MM.1S (cell line): ENCODE measurements around the gene FGF18.

Experiments
- DNase-seq: peaks from one replicate; pipeline ENCODE4 v3.0.0-alpha.2; 2015
- H2AFZ ChIP-seq: fragments of 300-600 bp; sonication (generic); 2 replicates; pipeline ENCODE4 v1.6.0; 2016; ENCODE audit warnings: antibody characterized with exemption, low read length
- H3F3A ChIP-seq: fragments of 300-600 bp; sonication (generic); 2 replicates; pipeline ENCODE4 v1.6.1; 2016; ENCODE audit warnings: mild to moderate bottlenecking, antibody characterized with exemption, low read length, moderate library complexity, mixed read lengths; ENCODE audit not compliant: insufficient read depth
- H3K27ac ChIP-seq: fragments of 300-600 bp; sonication (generic); 2 replicates; pipeline ENCODE4 v1.5.1; 2016; ENCODE audit warnings: mild to moderate bottlenecking, low read length
- H3K27me3 ChIP-seq: fragments of 300-600 bp; sonication (generic); replicated peaks from 2 replicates; pipeline ENCODE4 v1.6.0; 2016; ENCODE audit warnings: low read length; ENCODE audit not compliant: insufficient read depth
- H3K36me3 ChIP-seq: fragments of 300-600 bp; sonication (generic); replicated peaks from 2 replicates; pipeline ENCODE4 v1.6.1; 2016; ENCODE audit warnings: mild to moderate bottlenecking, low read length, mixed read lengths; ENCODE audit not compliant: insufficient read depth
- H3K4me1 ChIP-seq: fragments of 300-600 bp; sonication (generic); 2 replicates; pipeline ENCODE4 v1.6.1; 2016; ENCODE audit warnings: low read length, mixed read lengths
- H3K4me2 ChIP-seq: fragments of 300-600 bp; sonication (generic); 2 replicates; pipeline ENCODE4 v1.6.0; 2016; ENCODE audit warnings: low read depth, low read length
- H3K4me3 ChIP-seq: fragments of 300-600 bp; sonication (generic); 2 replicates; pipeline ENCODE4 v1.5.1; 2016; ENCODE audit warnings: low read length, mixed read lengths
- H3K79me2 ChIP-seq: fragments of 300-600 bp; sonication (generic); 2 replicates; pipeline ENCODE4 v1.6.1; 2016; ENCODE audit warnings: mixed run types, low read length, mixed read lengths
- H3K9ac ChIP-seq: fragments of 300-600 bp; sonication (generic); 2 replicates; pipeline ENCODE4 v1.6.1; 2016; ENCODE audit warnings: low read length, mixed read lengths
- H3K9me2 ChIP-seq: fragments of 300-600 bp; sonication (generic); replicated peaks from 2 replicates; pipeline ENCODE4 v1.6.1; 2016; ENCODE audit warnings: mild to moderate bottlenecking, low read length, mixed read lengths; ENCODE audit not compliant: insufficient read depth
- H3K9me3 ChIP-seq: fragments of 300-600 bp; sonication (generic); replicated peaks from 2 replicates; pipeline ENCODE4 v1.6.1; 2016; ENCODE audit warnings: mild to moderate bottlenecking, low read length, mixed read lengths; ENCODE audit not compliant: insufficient read depth
- H4K20me1 ChIP-seq: fragments of 300-600 bp; sonication (generic); 2 replicates; pipeline ENCODE4 v1.6.1; 2016; ENCODE audit warnings: mild to moderate bottlenecking, low read length, moderate library complexity, mixed read lengths; ENCODE audit not compliant: insufficient read depth
- EZH2 ChIP-seq: fragments of 300-600 bp; sonication (generic); optimal IDR thresholded peaks from 2 replicates; pipeline ENCODE3; 2017; ENCODE audit warnings: low read depth, mild to moderate bottlenecking, antibody characterized with exemption, low read length, mixed read lengths
- EZH2phosphoT487 ChIP-seq: fragments of 300-600 bp; sonication (generic); IDR thresholded peaks from 2 replicates; pipeline ENCODE4 v1.6.1; 2018; ENCODE audit warnings: antibody characterized with exemption, low read length
- TF ChIP-seq, protein P1 (sequence below): fragments of 300-600 bp; sonication (generic); IDR thresholded peaks from 2 replicates; pipeline ENCODE4 v1.5.1; 2016; ENCODE audit warnings: antibody characterized with exemption, low read length, mixed read lengths

The FGF18 gene

DNA sequence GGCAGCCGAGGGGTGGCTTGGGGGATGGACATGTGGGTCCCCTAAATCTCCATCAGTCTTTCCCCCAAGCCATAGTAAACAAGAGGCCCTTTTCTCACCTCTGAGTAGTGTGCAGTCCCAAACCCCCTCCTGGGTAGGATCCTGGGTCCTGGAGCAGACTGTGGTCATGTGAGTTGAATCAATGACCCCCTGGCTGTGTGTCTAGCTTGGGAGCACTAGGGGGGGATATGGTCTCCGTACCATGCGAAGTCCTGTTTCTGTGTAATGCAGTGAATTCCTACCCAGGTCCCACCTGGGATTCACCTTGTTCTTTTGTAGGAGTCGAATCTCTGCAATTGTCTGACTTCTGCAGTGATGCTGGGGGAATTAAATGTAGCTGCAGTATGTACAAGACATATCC lies 66.2 kb downstream of the FGF18 start:
- H3K36me3 ChIP-seq: no peaks in the 10 kb centered on the region
- no peaks in the 10 kb centered on the region for H3F3A ChIP-seq
- H3K9ac ChIP-seq: no peak overlapping the region
- no peaks in the 10 kb centered on the region for H3K79me2 ChIP-seq
- H3K27me3 ChIP-seq: no peaks in the 10 kb centered on the region
- H3K4me1 ChIP-seq: no peaks in the 10 kb centered on the region
- TF ChIP-seq, protein P1, sequence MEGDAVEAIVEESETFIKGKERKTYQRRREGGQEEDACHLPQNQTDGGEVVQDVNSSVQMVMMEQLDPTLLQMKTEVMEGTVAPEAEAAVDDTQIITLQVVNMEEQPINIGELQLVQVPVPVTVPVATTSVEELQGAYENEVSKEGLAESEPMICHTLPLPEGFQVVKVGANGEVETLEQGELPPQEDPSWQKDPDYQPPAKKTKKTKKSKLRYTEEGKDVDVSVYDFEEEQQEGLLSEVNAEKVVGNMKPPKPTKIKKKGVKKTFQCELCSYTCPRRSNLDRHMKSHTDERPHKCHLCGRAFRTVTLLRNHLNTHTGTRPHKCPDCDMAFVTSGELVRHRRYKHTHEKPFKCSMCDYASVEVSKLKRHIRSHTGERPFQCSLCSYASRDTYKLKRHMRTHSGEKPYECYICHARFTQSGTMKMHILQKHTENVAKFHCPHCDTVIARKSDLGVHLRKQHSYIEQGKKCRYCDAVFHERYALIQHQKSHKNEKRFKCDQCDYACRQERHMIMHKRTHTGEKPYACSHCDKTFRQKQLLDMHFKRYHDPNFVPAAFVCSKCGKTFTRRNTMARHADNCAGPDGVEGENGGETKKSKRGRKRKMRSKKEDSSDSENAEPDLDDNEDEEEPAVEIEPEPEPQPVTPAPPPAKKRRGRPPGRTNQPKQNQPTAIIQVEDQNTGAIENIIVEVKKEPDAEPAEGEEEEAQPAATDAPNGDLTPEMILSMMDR: no peak
- no peak for TF ChIP-seq EZH2
- no peak for TF ChIP-seq EZH2phosphoT487
- no peak overlapping the region for H2AFZ ChIP-seq
- no peaks in the 10 kb centered on the region for H4K20me1 ChIP-seq
- no peak overlapping the region for H3K4me3 ChIP-seq
- H3K9me3 ChIP-seq: no peaks in the 10 kb centered on the region
- DNase-seq: no peak
- H3K9me2 ChIP-seq: no peaks in the 10 kb centered on the region
- no peak overlapping the region for H3K4me2 ChIP-seq
- H3K27ac ChIP-seq: no peak overlapping the region

DNA sequence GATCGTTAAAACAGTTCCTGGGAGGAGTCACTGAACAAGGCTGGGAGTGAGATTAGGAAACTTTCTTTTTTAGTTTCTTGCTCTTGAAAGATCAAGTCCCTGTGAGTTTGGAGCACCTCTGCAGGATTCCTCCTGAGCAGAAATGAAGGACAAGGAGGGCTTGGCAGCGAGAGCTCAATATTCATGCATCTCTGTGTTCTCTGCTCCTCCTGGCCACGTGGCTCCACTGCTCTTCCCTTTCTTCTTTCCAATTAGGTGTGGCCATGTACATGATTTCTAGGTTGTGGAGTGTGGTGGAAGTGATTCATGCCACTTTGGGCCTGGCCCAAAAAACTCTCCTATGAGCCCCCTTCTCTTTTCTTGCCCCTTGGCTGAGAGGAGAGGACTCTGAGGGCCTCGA lies 67.2 kb downstream of the FGF18 start:
- Histone ChIP-seq H3K9ac (no peak overlapping the region), H4K20me1 (no peaks in the 10 kb centered on the region), H3K9me3 (no peaks in the 10 kb centered on the region), H3K27ac (no peak overlapping the region), H3F3A (no peaks in the 10 kb centered on the region), H3K4me2 (no peak overlapping the region), H3K9me2 (no peaks in the 10 kb centered on the region), H3K4me1 (no peaks in the 10 kb centered on the region), H3K36me3 (no peaks in the 10 kb centered on the region), H3K27me3 (no peaks in the 10 kb centered on the region), H2AFZ (no peak overlapping the region), H3K79me2 (no peaks in the 10 kb centered on the region), H3K4me3 (no peak overlapping the region)
- TF ChIP-seq EZH2phosphoT487 (no peak), EZH2 (no peak)
- TF ChIP-seq, protein P1: no peak
- DNase-seq: no peak

DNA sequence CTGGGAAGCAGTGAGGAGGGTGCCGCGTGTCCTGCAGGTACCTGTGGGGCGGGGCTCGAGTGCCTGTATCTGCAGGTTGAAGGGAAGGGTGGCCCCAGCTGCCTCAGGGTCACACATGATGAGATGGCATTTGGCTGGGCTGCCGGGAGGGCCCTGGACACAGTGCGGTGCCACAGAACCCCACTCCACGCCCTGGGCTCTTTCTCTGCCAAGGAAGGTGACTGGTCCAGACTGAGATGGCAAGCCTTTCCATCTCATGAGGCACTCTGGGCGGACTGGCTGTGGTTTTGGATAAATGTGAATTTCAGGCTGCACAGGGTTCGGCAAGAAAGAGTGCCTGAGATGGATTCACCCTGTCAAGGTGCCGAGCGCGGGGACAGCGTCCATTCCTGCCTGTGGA lies 69.4 kb downstream of the FGF18 start:
- Histone ChIP-seq H4K20me1 (no peaks in the 10 kb centered on the region), H2AFZ (no peak overlapping the region), H3K9me2 (no peaks in the 10 kb centered on the region), H3K27ac (no peak overlapping the region), H3K9me3 (no peaks in the 10 kb centered on the region), H3K4me3 (no peak overlapping the region), H3K36me3 (no peaks in the 10 kb centered on the region), H3K79me2 (no peaks in the 10 kb centered on the region), H3K9ac (no peak overlapping the region), H3F3A (no peaks in the 10 kb centered on the region), H3K27me3 (no peaks in the 10 kb centered on the region), H3K4me2 (no peak overlapping the region), H3K4me1 (no peaks in the 10 kb centered on the region)
- TF ChIP-seq EZH2 (no peak), EZH2phosphoT487 (no peak)
- TF ChIP-seq, protein P1: no peak
- DNase-seq: no peak

DNA sequence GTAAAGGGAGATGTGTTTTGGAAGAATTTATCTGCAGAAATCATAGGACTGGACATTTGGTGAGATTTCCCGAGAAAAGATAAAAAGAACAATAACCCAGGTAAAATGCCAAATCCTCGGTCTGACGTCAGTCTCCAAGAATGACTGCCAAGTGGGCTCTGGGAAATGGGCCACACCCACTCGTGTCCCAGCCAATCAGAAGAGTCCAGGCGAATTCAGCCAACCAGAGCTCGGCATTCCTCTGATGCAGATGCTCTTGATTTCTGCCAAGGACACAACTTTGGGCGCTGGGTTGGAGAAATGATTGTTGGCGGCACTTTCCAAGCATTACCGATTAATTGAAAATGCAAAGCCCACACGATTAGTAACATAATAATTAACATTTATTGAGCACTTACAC lies 73.3 kb downstream of the FGF18 start:
- H3K9ac ChIP-seq: no peak overlapping the region
- H3K9me2 ChIP-seq: no peaks in the 10 kb centered on the region
- no peak overlapping the region for H3K4me3 ChIP-seq
- no peak for TF ChIP-seq EZH2phosphoT487
- no peak for TF ChIP-seq EZH2
- TF ChIP-seq, protein P1: no peak
- H3K27me3 ChIP-seq: no peaks in the 10 kb centered on the region
- no peaks in the 10 kb centered on the region for H3K4me1 ChIP-seq
- H3K36me3 ChIP-seq: no peaks in the 10 kb centered on the region
- H3K27ac ChIP-seq: no peak overlapping the region
- H4K20me1 ChIP-seq: no peaks in the 10 kb centered on the region
- no peak overlapping the region for H3K4me2 ChIP-seq
- no peaks in the 10 kb centered on the region for H3K79me2 ChIP-seq
- H2AFZ ChIP-seq: no peak overlapping the region
- no peaks in the 10 kb centered on the region for H3K9me3 ChIP-seq
- no peaks in the 10 kb centered on the region for H3F3A ChIP-seq
- DNase-seq: no peak
